GM12878 (cell line): ENCODE results near the gene RFX1. TPM values are rescaled to one million over a fixed set of nuclear protein-coding genes. Genes with fewer than 3 reads are reported as not detected.

Source experiments
- ATAC-seq: fragments of 200-7000 bp; cut with Tn5 transposase; 3 replicates; pipeline ENCODE4 v1.9.1; 2020; ENCODE audit warnings: mild to moderate bottlenecking, moderate library complexity
- BruUV-seq: library from RNA; stranded (reverse); fragments of 400-500 nt; replicated peaks from 2 replicates; lab custom pipeline; 2021; lab: Mats Ljungman, UMichigan
- CTCF ChIA-PET: fragments of 300-600 bp; sonication (Branson Sonifier 250); formaldehyde crosslinking; extraction: SDS; loops from one replicate; lab custom pipeline; 2021; ENCODE audit warnings: inconsistent platforms; lab: Yijun Ruan, JAX
- POLR2A ChIA-PET: fragments of 350-600 bp; formaldehyde crosslinking; extraction: SDS; loops from one replicate; lab custom pipeline; 2021; ENCODE audit warnings: inconsistent platforms; lab: Charles Lee
- RAD21 ChIA-PET: fragments of 300-600 bp; sonication (Branson Sonifier 250); formaldehyde crosslinking; loops from one replicate; lab custom pipeline; 2023; ENCODE audit warnings: antibody characterized with exemption; ENCODE audit not compliant: unreplicated experiment; lab: Charles Lee
- SMC1A ChIA-PET: fragments of 300-600 bp; sonication (Branson Sonifier 250); formaldehyde crosslinking; loops from one replicate; lab custom pipeline; 2023; ENCODE audit not compliant: unreplicated experiment, uncharacterized antibody; lab: Charles Lee
- DNase-seq: peaks from one replicate; pipeline ENCODE4 v3.0.0-alpha.2; 2011; ENCODE audit warnings: low read depth, low spot score
- FAIRE-seq: peaks from 3 replicates; lab custom pipeline; 2011; peaks lifted over from hg19 to GRCh38; lab: Jason Lieb, UNC
- H2AFZ ChIP-seq: 2 replicates; pipeline ENCODE4 v1.6.0; 2011; ENCODE audit warnings: low read depth, low read length, control low read depth; ENCODE audit not compliant: control insufficient read depth
- H3K27ac ChIP-seq: 2 replicates; pipeline ENCODE4 v1.5.1; 2011; ENCODE audit warnings: control low read depth; ENCODE audit not compliant: control insufficient read depth, insufficient read depth
- H3K27me3 ChIP-seq, 2 experiments: replicated peaks in 1 of 2; 2 replicates each; pipeline versions ENCODE4 v1.6.0 to v1.6.1; 2011; ENCODE audit warnings: low read length in 1 of 2; ENCODE audit not compliant: control insufficient read depth in 2 of 2, insufficient read depth in 2 of 2
- H3K36me3 ChIP-seq, 2 experiments: 2 replicates each; pipeline ENCODE4 v1.5.1; 2011; ENCODE audit warnings: low read length in 1 of 2; ENCODE audit not compliant: control insufficient read depth in 2 of 2, insufficient read depth in 2 of 2
- H3K4me1 ChIP-seq: 2 replicates; pipeline ENCODE4 v1.6.1; 2011; ENCODE audit warnings: mild to moderate bottlenecking, low read length, moderate library complexity, mixed read lengths; ENCODE audit not compliant: control insufficient read depth, insufficient read depth
- H3K4me2 ChIP-seq: 2 replicates; pipeline ENCODE4 v1.6.0; 2011; ENCODE audit warnings: control low read depth; ENCODE audit not compliant: control insufficient read depth, insufficient read depth
- H3K4me3 ChIP-seq: fragments of 200-600 bp; sonication (generic); 2 replicates; pipeline ENCODE4 v1.5.1; 2016
- H3K79me2 ChIP-seq: 2 replicates; pipeline ENCODE4 v1.6.0; 2011; ENCODE audit warnings: low read length; ENCODE audit not compliant: control insufficient read depth, insufficient read depth
- H3K9ac ChIP-seq: 2 replicates; pipeline ENCODE4 v1.8.0; 2011; ENCODE audit warnings: low read length, control low read depth, mixed read lengths; ENCODE audit not compliant: control insufficient read depth, insufficient read depth
- H3K9me3 ChIP-seq: replicated peaks from 3 replicates; pipeline ENCODE4 v1.5.1; 2011; ENCODE audit warnings: mild to moderate bottlenecking, low read length; ENCODE audit not compliant: control insufficient read depth, insufficient read depth
- H4K20me1 ChIP-seq: 2 replicates; pipeline ENCODE4 v1.6.0; 2011; ENCODE audit not compliant: control insufficient read depth, insufficient read depth
- BRCA1 ChIP-seq: IDR thresholded peaks from 2 replicates; pipeline ENCODE4 v1.6.1; 2011; ENCODE audit warnings: low read depth, low read length, improper control_type of control experiment
- CBFB ChIP-seq: IDR thresholded peaks from 2 replicates; pipeline ENCODE4 v1.6.1; 2016; ENCODE audit warnings: antibody characterized with exemption, low read depth
- DPF2 ChIP-seq: fragments of 450-650 bp; IDR thresholded peaks from 2 replicates; pipeline ENCODE4 v1.6.1; 2017; ENCODE audit warnings: mild to moderate bottlenecking
- EP300 ChIP-seq, 2 experiments: fragments of 150-350 bp in 1 of 2; IDR thresholded peaks; 2 replicates each; pipeline ENCODE4 v1.6.1; 2011 to 2012; ENCODE audit warnings: low read depth in 2 of 2, low read length in 2 of 2, borderline replicate concordance in 1 of 2, improper control_type of control experiment in 1 of 2, inconsistent platforms in 1 of 2; ENCODE audit not compliant: control insufficient read depth in 1 of 2
- GABPA ChIP-seq: IDR thresholded peaks from 2 replicates; pipeline ENCODE4 v1.6.1; 2014; ENCODE audit warnings: antibody characterized with exemption, low read depth, mild to moderate bottlenecking, inconsistent platforms
- IKZF1 ChIP-seq: fragments of 450-650 bp; conservative IDR thresholded peaks from 2 replicates; pipeline ENCODE4 v1.6.1; 2017; ENCODE audit warnings: antibody characterized with exemption, mild to moderate bottlenecking
- IKZF2 ChIP-seq, 2 experiments: fragments of 450-650 bp; IDR thresholded peaks; 2 replicates each; pipeline ENCODE4 v1.6.1; 2017; ENCODE audit warnings: mild to moderate bottlenecking in 2 of 2, moderate library complexity in 2 of 2
- IRF4 ChIP-seq: IDR thresholded peaks from 2 replicates; pipeline ENCODE4 v1.6.1; 2011; ENCODE audit warnings: low read depth, low read length
- MTA2 ChIP-seq: fragments of 450-650 bp; IDR thresholded peaks from 2 replicates; pipeline ENCODE4 v1.6.1; 2016; ENCODE audit warnings: low read depth, mild to moderate bottlenecking, moderate library complexity
- MTA3 ChIP-seq: IDR thresholded peaks from 2 replicates; pipeline ENCODE4 v1.6.1; 2012; ENCODE audit warnings: low read length, inconsistent platforms, borderline replicate concordance
- RUNX3 ChIP-seq: IDR thresholded peaks from 2 replicates; pipeline ENCODE4 v1.6.1; 2012; ENCODE audit warnings: low read length, inconsistent platforms
- SMC3 ChIP-seq: IDR thresholded peaks from 2 replicates; pipeline ENCODE4 v1.6.1; 2011; ENCODE audit warnings: low read length, improper control_type of control experiment, borderline replicate concordance
- SPI1 ChIP-seq: IDR thresholded peaks from 2 replicates; pipeline ENCODE4 v1.6.1; 2011; ENCODE audit warnings: low read depth, mild to moderate bottlenecking, low read length, moderate library complexity, borderline replicate concordance; ENCODE audit not compliant: insufficient read depth
- STAT3 ChIP-seq: IDR thresholded peaks from 2 replicates; pipeline ENCODE4 v1.6.1; 2011; ENCODE audit warnings: low read depth, low read length, improper control_type of control experiment
- TCF3 ChIP-seq: IDR thresholded peaks from 2 replicates; pipeline ENCODE4 v1.6.1; 2012; ENCODE audit warnings: low read depth, mild to moderate bottlenecking, low read length, borderline replicate concordance; ENCODE audit not compliant: insufficient read depth
- ZNF207 ChIP-seq: fragments of 450-650 bp; IDR thresholded peaks from 2 replicates; pipeline ENCODE4 v1.6.1; 2014; ENCODE audit warnings: antibody characterized with exemption, mild to moderate bottlenecking, borderline replicate concordance
- WGBS: methylation state at CpG from one replicate; pipeline ENCODE4 v1.1.6; 2016; ENCODE audit warnings: low lambda C conversion rate; ENCODE audit not compliant: insufficient replicate concordance, insufficient coverage; ENCODE audit errors: missing lambda C conversion rate; 5-methylcytosine and 5-hydroxymethylcytosine counted together
- in situ Hi-C: fragments of 300-500 bp; cut with MboI; formaldehyde crosslinking; loops from 9 replicates; pipeline ENCODE4 v1.14.3; 2018; ENCODE audit warnings: mixed read lengths
- intact Hi-C: fragments of 100-400 bp; cut with micrococcal nuclease; formaldehyde crosslinking; loops from one replicate; pipeline ENCODE4 v1.14.2; 2022; ENCODE audit not compliant: unreplicated experiment
- polyA plus RNA-seq, 11 experiments: library from polyadenylated mRNA; depleted of rRNA in 4 of 11; unstranded in 6 of 11; stranded (reverse) in 5 of 11; fragments of >200 nt; fragmentation: Nextera tagmentation in 4 of 11; fragmentation: Illumina TruSeq in 1 of 11; extraction: Ambion mirVana in 4 of 11; extraction: Trizol in 1 of 11; gene quantifications; 1 replicate in 1 of 11; 2 replicates in 10 of 11; pipeline versions ENCODE4 v1.2.1 to v1.2.3, GENCODE V29; 2011 to 2016; ENCODE audit warnings: inconsistent platforms in 2 of 11, missing spikeins in 2 of 11, low read depth in 1 of 11
- total RNA-seq, 4 experiments: library from RNA; depleted of rRNA in 3 of 4; stranded (reverse); fragments of >200 nt in 3 of 4; fragmentation: Illumina TruSeq in 1 of 4; extraction: Trizol in 1 of 4; gene quantifications; 2 replicates each; pipeline versions ENCODE4 v1.2.1 to v1.2.3, GENCODE V29; 2013 to 2021
- TF ChIP-seq, protein P1 (sequence below): fragments of 450-650 bp; IDR thresholded peaks from 2 replicates; pipeline ENCODE4 v1.6.1; 2017; ENCODE audit warnings: antibody characterized with exemption, mild to moderate bottlenecking, moderate library complexity
- TF ChIP-seq, protein P2 (sequence below): IDR thresholded peaks from 2 replicates; pipeline ENCODE4 v1.6.1; 2012; ENCODE audit warnings: low read depth, low read length, improper control_type of control experiment

Gene RFX1
- total and polyA plus RNA-seq, 10 of the 15 experiments (the other 5 are each of a cell fraction or from before 2014, with no cell fraction given), result 0.05 to 11.0 (median 1.5) TPM

DNA sequence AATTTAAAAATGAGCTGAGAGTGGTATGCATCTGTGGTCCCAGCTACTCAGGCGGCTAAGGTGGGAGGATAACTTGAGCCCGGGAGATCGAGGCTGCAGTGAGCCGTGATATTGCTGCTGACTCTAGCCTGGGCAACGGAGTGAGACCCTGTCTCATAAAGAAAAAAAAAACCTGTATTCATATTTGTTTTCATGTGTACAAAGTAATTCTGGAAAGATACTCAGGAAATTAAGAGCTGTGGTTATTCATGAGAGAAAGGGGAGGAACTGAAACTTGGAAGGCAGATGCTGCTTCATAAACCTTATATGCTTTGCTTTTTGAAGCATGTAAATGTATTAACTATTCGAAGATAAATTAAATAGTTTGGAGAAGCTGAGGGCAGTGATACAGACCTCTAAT lies 13.0 kb upstream of the RFX1 start:
- H2AFZ ChIP-seq, result peak overlapping the region; percentile 37; the same call in 1 of the 2 replicates
- ChIA-PET SMC1A (interaction anchor here (0.7 to 3.1 kb wide), 11 partner anchors 8 to 138 kb away, joined by 3 to 33 read pairs (median 4); partner anchors contain the start of genes IL27RA, RFX1 and RLN3), POLR2A (interaction anchor here (0.6 to 2.1 kb wide), 10 partner anchors 8 to 159 kb away, joined by 3 to 27 read pairs (median 5); partner anchors contain the start of genes IL27RA and RFX1), CTCF (interaction anchor here (0.8 to 2.9 kb wide), 14 partner anchors 8 to 140 kb away, joined by 3 to 21 read pairs (median 6); partner anchors contain the start of genes IL27RA, MISP3 and RLN3), RAD21 (interaction anchor here (0.7 to 2.7 kb wide), 8 partner anchors 10 to 67 kb away, joined by 3 to 21 read pairs (median 4); partner anchors contain the start of genes DCAF15, IL27RA and RFX1)
- H3K9ac ChIP-seq, result no peak overlapping the region
- H3K9me3 ChIP-seq, result no peaks in the 10 kb centered on the region
- no peaks in the 10 kb centered on the region for H3K79me2 ChIP-seq
- BruUV-seq, result no TSS peak
- H3K4me1 ChIP-seq, result peaks cover 25% of the 10 kb centered on the region
- H3K4me2 ChIP-seq, result peak overlapping the region; percentile 83
- H3K27me3 ChIP-seq, result no peaks in the 10 kb centered on the region
- in situ Hi-C loops, result loop anchor here (10.0 kb wide), 1 partner anchor 854 kb away; no protein-coding TSS in a partner anchor
- peak; percentile 10; the same call in 1 of the 3 replicates for ATAC-seq
- peak overlapping the region; percentile 50 for H3K4me3 ChIP-seq
- TF ChIP-seq IRF4, result peak; percentile 49; the same call in 1 of the 2 replicates
- TF ChIP-seq IKZF2 (IDR thresholded peaks at IDR 0.05), result peak; percentile 56 to 62; a peak in 2 of 4 replicates
- no peak for TF ChIP-seq MTA3
- TF ChIP-seq EP300 (IDR thresholded peaks at IDR 0.05; ENCODE audit: borderline replicate concordance in 1 of 2, control insufficient read depth in 1 of 2, low read depth in 2 of 2, low read length in 2 of 2), result peak in 1 of 2 experiments; percentile 38; a peak in 1 of 4 replicates
- peak; percentile 64; the same call in 1 of the 2 replicates for TF ChIP-seq IKZF1
- peak; percentile 78 for TF ChIP-seq RUNX3
- TF ChIP-seq ZNF207, result no peak
- TF ChIP-seq, protein P1, sequence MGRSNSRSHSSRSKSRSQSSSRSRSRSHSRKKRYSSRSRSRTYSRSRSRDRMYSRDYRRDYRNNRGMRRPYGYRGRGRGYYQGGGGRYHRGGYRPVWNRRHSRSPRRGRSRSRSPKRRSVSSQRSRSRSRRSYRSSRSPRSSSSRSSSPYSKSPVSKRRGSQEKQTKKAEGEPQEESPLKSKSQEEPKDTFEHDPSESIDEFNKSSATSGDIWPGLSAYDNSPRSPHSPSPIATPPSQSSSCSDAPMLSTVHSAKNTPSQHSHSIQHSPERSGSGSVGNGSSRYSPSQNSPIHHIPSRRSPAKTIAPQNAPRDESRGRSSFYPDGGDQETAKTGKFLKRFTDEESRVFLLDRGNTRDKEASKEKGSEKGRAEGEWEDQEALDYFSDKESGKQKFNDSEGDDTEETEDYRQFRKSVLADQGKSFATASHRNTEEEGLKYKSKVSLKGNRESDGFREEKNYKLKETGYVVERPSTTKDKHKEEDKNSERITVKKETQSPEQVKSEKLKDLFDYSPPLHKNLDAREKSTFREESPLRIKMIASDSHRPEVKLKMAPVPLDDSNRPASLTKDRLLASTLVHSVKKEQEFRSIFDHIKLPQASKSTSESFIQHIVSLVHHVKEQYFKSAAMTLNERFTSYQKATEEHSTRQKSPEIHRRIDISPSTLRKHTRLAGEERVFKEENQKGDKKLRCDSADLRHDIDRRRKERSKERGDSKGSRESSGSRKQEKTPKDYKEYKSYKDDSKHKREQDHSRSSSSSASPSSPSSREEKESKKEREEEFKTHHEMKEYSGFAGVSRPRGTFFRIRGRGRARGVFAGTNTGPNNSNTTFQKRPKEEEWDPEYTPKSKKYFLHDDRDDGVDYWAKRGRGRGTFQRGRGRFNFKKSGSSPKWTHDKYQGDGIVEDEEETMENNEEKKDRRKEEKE, result no peak
- no peak for TF ChIP-seq STAT3
- TF ChIP-seq, protein P2, sequence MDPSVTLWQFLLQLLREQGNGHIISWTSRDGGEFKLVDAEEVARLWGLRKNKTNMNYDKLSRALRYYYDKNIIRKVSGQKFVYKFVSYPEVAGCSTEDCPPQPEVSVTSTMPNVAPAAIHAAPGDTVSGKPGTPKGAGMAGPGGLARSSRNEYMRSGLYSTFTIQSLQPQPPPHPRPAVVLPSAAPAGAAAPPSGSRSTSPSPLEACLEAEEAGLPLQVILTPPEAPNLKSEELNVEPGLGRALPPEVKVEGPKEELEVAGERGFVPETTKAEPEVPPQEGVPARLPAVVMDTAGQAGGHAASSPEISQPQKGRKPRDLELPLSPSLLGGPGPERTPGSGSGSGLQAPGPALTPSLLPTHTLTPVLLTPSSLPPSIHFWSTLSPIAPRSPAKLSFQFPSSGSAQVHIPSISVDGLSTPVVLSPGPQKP, result no peak
- no peak for TF ChIP-seq CBFB
- TF ChIP-seq BRCA1, result no peak
- TF ChIP-seq SPI1, result peak; percentile 89
- no peak for TF ChIP-seq GABPA
- peak; percentile 47; the same call in 1 of the 2 replicates for TF ChIP-seq DPF2
- 0 out of 2 replicates have a peak, but pooled peaks have one; percentile 13 for TF ChIP-seq MTA2
- TF ChIP-seq TCF3, result no peak
- no peak for TF ChIP-seq SMC3
- WGBS, result 11% methylated on average over 6 of the region's 6 CpGs
- intact Hi-C loops, result no loop called here
- FAIRE-seq, result peak; percentile 78
- no peak for DNase-seq
- H3K27ac ChIP-seq, result peak overlapping the region; percentile 11; the same call in 1 of the 2 replicates
- no peaks in the 10 kb centered on the region for H4K20me1 ChIP-seq
- no peaks in the 10 kb centered on the region for H3K36me3 ChIP-seq
